Bronchial epithelial cell (primary cell): ENCODE results near the gene SEZ6L. TPM values are rescaled to one million over a fixed set of nuclear protein-coding genes. Genes with fewer than 3 reads are reported as not detected.

ENCODE experiments used
- DNase-seq: peaks from one replicate; pipeline ENCODE4 v3.0.0-alpha.2; 2010; ENCODE audit warnings: low read depth
- FAIRE-seq: peaks from 2 replicates; lab custom pipeline; 2011; peaks lifted over from hg19 to GRCh38; lab: Jason Lieb, UNC
- H3K27me3 ChIP-seq: 2 replicates; pipeline ENCODE4 v1.5.1; 2011; ENCODE audit warnings: low read length; ENCODE audit not compliant: control insufficient read depth, insufficient read depth
- H3K36me3 ChIP-seq: 2 replicates; pipeline ENCODE4 v1.5.1; 2011; ENCODE audit warnings: low read length; ENCODE audit not compliant: control insufficient read depth, insufficient read depth
- H3K4me3 ChIP-seq: 2 replicates; pipeline ENCODE4 v1.5.1; 2011; ENCODE audit warnings: mild to moderate bottlenecking, low read depth, low read length, control low read depth
- total RNA-seq: library from RNA; depleted of rRNA; stranded (reverse); fragments of >200 nt; gene quantifications from 2 replicates; pipeline ENCODE4 v1.2.1, GENCODE V29; 2014
- TF ChIP-seq, protein P1 (sequence below): IDR thresholded peaks from 2 replicates; pipeline ENCODE4 v1.5.1; 2011; ENCODE audit warnings: mild to moderate bottlenecking, moderate library complexity, low read length, control low read depth, inconsistent platforms; ENCODE audit not compliant: insufficient read depth, severe bottlenecking

The SEZ6L gene
- total RNA-seq: not detected in 2 replicates

- DNase-seq (no peak), FAIRE-seq (no peak)
- TF ChIP-seq, protein P1, sequence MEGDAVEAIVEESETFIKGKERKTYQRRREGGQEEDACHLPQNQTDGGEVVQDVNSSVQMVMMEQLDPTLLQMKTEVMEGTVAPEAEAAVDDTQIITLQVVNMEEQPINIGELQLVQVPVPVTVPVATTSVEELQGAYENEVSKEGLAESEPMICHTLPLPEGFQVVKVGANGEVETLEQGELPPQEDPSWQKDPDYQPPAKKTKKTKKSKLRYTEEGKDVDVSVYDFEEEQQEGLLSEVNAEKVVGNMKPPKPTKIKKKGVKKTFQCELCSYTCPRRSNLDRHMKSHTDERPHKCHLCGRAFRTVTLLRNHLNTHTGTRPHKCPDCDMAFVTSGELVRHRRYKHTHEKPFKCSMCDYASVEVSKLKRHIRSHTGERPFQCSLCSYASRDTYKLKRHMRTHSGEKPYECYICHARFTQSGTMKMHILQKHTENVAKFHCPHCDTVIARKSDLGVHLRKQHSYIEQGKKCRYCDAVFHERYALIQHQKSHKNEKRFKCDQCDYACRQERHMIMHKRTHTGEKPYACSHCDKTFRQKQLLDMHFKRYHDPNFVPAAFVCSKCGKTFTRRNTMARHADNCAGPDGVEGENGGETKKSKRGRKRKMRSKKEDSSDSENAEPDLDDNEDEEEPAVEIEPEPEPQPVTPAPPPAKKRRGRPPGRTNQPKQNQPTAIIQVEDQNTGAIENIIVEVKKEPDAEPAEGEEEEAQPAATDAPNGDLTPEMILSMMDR: no peak
- Histone ChIP-seq H3K27me3 (peaks cover 12% of the 10 kb centered on the region), H3K36me3 (no peaks in the 10 kb centered on the region), H3K4me3 (no peak within 1 kb of the TSS)
These were observed at the start of gene SEZ6L for GRCh38 chr22:26169315-26170111. Gene SEZ6L (plus strand): TSS chr22:26169462. CDS start chr22:26169670, 208 bp downstream.

DNA sequence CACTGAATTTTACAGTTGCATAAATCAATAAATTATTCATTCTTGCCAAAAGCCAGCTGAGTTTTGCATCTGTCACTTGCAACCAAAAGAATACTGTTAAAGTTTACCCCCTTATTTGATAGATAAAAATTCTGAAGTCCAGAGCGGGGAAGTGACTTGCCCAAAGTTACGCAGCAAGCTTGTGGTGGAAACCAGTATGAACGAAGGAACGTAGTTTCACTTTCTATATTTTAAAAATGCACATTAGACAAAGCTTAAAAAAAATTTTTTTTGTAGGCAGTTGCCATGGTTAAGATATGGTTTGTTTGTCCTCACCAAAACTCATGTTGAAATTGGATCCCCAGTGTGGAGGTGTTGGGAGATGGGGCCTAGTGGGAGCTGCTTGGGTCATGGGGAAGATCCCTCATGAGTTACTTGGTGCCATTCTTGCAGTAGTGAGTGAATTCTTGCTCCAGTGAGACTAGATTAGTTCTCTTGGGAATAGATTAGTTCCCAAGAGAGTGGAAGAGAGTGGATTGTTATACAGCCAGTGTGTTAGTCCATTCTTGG lies 46.3 kb upstream of the SEZ6L start:
- H3K36me3 ChIP-seq: no peaks in the 10 kb centered on the region
- no peak for FAIRE-seq
- H3K4me3 ChIP-seq: no peak overlapping the region
- TF ChIP-seq, protein P1: no peak
- H3K27me3 ChIP-seq: no peaks in the 10 kb centered on the region
- DNase-seq: no peak

DNA sequence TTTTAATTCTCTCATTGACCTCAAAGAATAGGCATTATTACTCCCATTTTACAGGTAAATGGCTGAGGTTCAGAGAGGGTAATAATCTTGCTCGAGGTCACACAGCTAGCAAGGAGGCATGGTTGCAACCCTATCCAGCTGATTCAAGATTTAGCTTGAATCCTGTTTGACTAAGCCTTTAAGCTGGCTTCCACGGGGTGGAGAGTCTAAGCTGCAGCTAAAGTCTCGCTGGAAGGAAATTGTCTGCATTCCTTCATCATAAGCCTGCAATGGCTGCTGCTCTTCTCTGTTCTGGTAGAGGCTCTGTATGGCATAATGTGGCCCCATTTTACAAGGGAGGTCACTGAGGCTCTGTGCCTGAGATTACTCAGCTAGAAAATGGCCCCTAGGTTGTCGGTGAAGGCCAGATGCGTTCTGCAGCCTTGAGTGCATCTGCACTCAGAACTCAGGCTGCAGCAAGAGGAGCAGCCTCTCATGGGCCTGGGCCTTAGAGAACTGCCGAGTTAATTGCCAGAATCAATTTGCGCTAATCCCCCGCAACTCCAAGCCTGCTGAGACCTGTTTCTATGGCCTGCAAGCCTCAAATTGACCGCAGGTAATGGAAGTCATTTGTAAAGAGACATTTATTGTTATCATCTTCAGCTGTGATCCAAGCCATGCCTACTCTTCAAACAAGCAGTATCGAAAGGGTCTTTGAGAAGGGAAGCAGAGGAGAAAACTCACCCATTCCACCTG lies 44.1 kb upstream of the SEZ6L start:
- TF ChIP-seq, protein P1: no peak
- Histone ChIP-seq H3K27me3 (no peaks in the 10 kb centered on the region), H3K36me3 (no peaks in the 10 kb centered on the region), H3K4me3 (no peak overlapping the region)
- FAIRE-seq (no peak), DNase-seq (no peak)

DNA sequence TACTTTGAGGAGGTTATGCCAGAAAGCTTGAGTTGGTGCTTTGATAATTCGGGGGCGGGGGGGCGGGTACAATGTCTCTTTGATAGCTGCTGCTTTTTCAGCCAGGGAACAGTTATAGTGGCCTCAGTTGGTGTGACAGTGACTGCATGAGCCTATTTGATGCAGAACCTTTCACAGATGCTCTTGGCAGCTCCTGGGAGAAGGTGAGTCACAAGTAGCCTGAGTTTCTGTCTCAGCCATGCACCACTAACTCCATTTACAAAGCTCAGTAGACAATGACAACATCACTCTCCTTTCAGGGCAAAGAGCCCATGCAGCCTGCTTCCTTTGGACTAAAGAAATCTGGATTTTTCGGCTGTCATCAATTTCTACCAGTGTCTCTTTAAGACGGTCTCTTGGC lies 42.1 kb upstream of the SEZ6L start:
- Histone ChIP-seq H3K4me3 (no peak overlapping the region), H3K36me3 (no peaks in the 10 kb centered on the region), H3K27me3 (no peaks in the 10 kb centered on the region)
- FAIRE-seq: no peak
- TF ChIP-seq, protein P1: no peak
- DNase-seq: no peak

DNA sequence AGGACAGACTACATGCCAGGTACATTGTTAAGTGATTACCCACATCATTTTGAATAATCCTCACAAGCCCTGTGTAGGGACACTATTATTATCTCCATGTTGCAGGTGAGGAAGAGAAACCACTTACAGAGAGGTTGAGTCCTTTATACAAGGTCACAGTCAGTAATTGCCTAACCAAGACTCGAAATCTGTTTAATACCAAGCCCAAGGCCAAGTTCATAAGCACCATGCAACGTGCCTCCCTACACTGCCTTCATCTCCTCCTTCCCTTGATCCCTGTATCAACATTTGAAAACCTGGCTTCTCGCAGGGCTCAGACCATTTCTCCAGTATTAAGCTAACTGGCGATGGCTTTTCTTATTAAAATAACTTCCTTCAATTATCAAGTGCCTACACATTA lies 41.7 kb upstream of the SEZ6L start:
- Histone ChIP-seq H3K4me3 (no peak overlapping the region), H3K27me3 (no peaks in the 10 kb centered on the region), H3K36me3 (no peaks in the 10 kb centered on the region)
- FAIRE-seq (no peak), DNase-seq (no peak)
- TF ChIP-seq, protein P1: no peak
